Hindlimb muscle (tissue), 1 donor: ENCODE data around the gene NUP210L. TPM values are rescaled to one million over a fixed set of nuclear protein-coding genes. Genes with fewer than 3 reads are reported as not detected.
"Not testable (repeated sequence)": the region's sequence is repeated elsewhere in the genome, so short reads cannot be mapped to it uniquely, and the experiment has no call there.

Experiments used
- DNase-seq: peaks from one replicate; pipeline ENCODE4 v3.0.0-alpha.2; 2013
- polyA plus RNA-seq: library from polyadenylated mRNA; unstranded; fragments of 120-200 nt; gene quantifications from one replicate; pipeline ENCODE4 v1.2.1, GENCODE V29; 2013; ENCODE audit not compliant: insufficient read length

Gene NUP210L
- polyA plus RNA-seq, 1 donor: not detected

- no peak for DNase-seq
Measured at GRCh38 chr1:154167461-154167860, 12.6 kb upstream of the NUP210L start.

DNA sequence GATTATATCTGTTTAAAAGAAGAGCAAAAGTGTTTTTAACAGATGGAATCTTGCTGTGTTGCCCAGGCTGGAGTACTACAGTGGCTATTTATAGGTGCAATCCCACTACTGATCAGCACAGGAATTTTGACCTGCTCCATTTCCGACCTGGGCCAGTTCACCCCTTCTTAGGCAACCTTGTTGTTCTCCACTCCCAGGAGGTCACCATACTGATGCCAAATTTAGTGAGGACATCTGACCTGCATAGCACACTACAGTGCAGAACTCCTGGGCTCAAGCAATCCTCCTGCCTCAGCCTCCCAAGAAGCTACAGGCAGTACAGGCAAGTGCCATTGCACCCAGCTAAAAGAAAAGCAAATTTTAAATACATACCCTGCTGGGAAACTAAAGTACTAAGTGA, 11.3 kb upstream of the NUP210L start:
- no peak for DNase-seq

- DNase-seq: no peak
Measured at GRCh38 chr1:154159554-154159953, 4.7 kb upstream of the NUP210L start.

DNA sequence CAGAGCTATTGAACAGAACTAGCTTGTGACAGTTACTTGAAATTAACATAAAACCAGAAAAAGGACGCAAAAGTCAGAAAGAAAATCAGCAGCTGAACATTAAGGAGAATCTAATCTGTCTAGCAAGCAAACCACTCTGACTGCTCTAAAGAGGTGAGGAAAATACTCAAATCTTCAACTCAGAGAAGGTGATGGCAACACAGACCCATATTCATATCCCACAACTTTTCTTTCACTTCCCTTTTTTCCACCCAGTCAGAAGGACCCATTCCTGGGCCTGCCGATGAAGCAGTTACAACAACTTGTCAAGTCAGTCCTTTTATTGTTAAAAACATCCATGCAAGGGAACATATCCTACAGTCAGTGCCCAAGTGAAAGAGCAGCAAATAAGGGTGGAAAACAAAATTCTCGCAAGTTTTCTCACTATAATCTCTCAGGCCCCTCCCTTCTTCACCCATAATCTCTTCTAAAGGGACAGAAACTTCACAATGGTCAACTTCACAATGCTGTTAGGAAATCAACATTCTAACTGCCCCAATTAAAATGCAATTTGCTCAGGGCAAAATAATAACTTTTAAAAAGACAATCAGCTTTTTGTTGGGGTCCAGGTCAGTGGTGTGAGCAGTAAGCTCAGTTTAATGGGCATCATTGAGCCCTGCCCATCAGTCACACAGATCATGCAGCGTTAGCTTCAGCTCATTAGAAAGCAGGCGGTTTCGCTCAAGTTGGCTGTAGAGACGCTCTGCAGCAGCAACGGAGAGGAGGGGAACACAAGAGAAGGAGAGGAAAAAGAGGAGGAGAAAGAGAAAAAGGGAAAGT, 3.6 kb upstream of the NUP210L start:
- no peak for DNase-seq

DNA sequence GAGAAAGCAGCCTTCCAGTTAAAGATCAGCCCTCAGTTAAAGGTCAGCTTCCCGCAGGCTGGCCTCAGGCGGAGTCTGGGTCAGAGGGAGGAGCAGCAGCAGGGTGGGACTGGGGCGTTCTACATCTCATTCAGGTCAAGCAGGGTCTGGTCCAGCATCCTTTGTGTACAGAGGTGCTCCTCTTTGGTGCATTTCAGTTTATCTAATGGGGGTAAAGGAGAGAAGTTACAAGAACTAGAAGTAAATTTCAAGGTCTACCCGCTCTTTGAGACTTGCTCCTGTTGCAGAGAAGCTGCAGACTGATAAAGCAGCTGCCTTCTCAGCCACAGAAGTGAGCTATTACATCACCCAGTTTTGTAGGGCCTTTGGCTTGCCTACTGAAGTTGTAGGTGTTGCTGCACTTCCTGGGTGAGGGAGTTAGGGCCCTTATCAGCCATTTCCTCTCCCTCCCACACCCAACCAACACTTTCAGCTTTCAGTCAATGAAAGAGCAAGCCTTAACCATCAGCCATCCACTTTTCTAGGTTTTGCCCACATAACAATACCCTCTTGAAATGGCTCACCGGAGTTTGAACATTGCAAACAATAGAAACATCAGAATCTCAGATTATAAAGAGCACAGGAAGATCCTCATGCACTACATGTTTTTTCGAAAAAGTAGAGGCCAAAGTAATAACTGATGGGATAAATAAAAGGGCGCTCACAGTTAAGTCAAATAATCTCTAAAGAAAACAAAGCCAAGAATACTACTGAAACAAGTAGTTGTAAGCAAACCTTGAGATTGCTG, 2.8 kb upstream of the NUP210L start:
- DNase-seq: no peak

DNA sequence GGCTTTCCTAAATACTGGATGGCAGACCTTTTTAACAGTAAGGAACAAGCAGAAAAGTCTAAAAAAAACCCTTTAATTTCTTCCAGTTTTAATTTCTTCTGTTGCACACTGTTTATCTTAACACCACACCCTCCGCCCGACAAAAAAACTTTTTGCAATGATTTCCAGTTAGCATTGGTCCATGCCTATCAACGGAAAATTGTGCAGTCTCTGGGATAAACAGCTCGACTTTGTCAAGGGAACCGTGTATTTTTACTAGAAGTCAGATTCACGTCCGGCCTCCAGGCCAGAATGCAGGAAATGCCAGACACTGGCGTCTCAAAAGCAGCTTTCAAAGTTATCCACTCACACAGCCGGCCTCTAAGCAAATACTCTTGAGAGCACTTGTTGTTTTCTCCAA, 378 bp upstream of the NUP210L start:
- DNase-seq: peak; percentile 26

DNA sequence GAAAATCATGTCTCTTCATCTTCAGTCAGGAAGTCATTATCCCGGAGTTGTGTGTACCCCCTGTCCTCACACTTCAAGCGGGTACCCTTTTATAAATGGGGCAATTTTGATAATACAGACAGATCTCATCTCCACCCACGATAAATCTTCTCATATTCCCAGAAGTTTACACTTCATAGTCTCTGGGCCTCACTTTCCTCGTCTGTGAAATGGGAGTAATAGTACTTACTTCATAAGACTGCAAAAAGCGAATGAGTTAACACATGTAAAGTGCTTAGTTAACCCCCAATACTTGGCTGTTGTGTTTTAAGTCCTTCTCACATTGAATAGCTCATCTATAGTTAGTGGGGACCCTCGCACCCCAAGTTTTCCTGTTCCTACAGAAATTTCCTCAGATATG, 820 bp downstream of the NUP210L start:
- DNase-seq: no peak

GRCh38 chr1:154151311-154151710, 3.6 kb downstream of the NUP210L start:
- DNase-seq: no peak

- DNase-seq: no peak
Measured at GRCh38 chr1:154148807-154149206, 6.1 kb downstream of the NUP210L start.

GRCh38 chr1:154147505-154147904, 7.4 kb downstream of the NUP210L start:
- not testable (repeated sequence) for DNase-seq

- no peak for DNase-seq
Measured at GRCh38 chr1:154145986-154146385, 8.9 kb downstream of the NUP210L start.

- DNase-seq: no peak
Measured at GRCh38 chr1:154142358-154142757, 12.5 kb downstream of the NUP210L start.

- DNase-seq: no peak
Measured at GRCh38 chr1:154141240-154141639, 13.6 kb downstream of the NUP210L start.

GRCh38 chr1:154137888-154138287, 17.0 kb downstream of the NUP210L start:
- DNase-seq: no peak

DNA sequence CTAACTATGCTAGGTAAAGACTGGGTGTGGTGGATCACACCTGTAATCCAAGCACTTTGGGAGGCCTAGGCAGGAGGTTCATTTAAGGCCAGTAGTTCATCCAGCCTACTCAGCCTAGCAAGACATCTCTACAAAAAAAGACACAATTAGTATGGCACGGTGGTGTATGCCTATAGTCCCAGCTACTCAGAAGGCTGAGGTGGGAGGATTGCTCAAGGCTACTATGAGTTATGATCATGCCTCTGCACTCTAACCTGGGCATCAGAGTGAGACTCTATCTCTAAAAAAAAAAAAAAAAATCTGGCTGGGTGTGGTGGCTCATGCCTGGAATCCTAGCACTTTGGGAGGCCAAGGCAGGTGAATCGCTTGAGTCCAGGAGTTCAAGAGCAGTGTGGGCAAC, 21.6 kb downstream of the NUP210L start:
- DNase-seq: no peak

GRCh38 chr1:154129391-154129970, 25.4 kb downstream of the NUP210L start:
- no peak for DNase-seq

DNA sequence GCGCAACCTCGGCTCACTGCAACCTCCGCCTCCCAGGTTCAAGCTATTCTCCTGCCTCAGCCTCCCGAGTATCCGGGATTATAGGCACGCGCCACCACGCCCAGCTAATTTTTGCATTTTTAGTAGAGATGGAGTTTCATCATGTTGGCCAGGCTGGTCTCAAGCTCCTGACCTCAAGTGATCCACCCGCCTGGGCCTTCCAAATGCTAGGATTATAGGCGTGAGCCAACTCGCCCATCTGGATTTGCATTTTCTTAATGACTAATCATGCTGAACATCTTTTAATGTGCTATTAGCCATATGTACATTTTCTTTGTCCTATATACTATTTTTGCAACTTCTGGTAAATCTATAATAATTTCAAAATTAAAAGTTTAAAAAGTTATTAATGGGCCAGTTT, 31.7 kb downstream of the NUP210L start:
- not testable (repeated sequence) for DNase-seq

GRCh38 chr1:154117642-154118041, 37.2 kb downstream of the NUP210L start:
- no peak for DNase-seq

GRCh38 chr1:154115180-154115579, 39.7 kb downstream of the NUP210L start:
- no peak for DNase-seq

DNA sequence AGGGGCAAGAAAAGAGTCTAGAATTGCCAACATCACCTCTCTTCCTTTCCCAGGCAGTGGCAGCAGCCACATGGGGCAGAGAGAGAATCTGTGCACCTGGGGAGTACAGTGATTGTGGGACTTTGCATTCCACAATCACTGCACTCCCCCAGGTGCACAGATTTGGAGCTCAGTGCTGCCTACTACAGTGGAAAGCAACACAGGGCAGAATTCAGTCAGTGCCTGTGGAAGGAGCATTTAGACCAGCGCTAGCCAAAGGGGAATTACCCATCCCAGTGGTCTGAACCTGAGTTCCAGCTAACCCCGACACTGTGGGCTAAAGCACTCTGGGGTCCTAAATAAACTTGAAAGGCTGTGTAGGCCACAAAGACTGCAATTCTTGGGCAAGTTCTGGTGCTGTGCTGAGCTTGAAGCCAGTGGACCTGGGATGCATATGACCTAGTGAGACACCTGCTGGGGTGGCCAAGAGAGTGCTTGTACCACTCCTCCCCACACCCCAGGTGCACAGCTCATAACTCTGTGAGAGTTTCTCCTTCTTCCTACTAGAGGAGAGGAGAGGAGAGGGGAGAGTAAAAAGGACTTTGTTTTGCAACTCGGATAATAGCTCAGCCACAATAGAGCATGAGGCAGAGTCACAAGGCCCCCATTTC, 50.3 kb downstream of the NUP210L start:
- DNase-seq: no peak

DNA sequence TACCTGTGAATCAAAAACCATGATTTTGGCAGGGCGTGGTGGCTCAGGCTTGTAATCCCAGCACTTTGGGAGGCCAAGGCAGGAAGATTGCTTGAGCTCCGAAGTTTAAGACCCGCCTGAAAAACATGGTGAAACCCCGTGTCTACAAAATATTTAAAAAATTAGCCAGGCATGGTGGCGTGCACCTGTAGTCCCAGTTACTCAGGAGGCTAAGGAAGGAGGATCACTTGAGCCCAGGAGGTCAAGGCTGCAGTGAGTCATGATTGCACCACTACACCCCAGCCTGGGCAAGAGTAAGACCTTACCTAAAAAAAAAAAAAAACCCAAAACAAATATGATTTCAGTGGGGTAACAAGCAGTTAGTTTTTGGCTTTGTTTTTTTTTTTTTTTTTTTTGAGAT, 54.7 kb downstream of the NUP210L start:
- DNase-seq: not testable (repeated sequence)

- no peak for DNase-seq
Measured at GRCh38 chr1:154097873-154098272, 57.0 kb downstream of the NUP210L start.

- no peak for DNase-seq
Measured at GRCh38 chr1:154095456-154096060, 59.3 kb downstream of the NUP210L start.
